ENCODE results near the gene LIN54.

- no peak for TF ChIP-seq CTCF (IDR thresholded peaks at IDR 0.05)
- TF ChIP-seq POLR2A (IDR thresholded peaks at IDR 0.05) = no peak
Observed at GRCh38 chr4:83046693-83047473, 36.3 kb upstream of the LIN54 start.
